Tibial nerve (tissue), 4 donors: ENCODE measurements around the gene BEAN1.

Experiments used
- CTCF ChIP-seq, 5 experiments: fragments of 200-600 bp in 3 of 5; fragments of 450-650 bp in 2 of 5; sonication (generic) in 3 of 5; IDR thresholded peaks; one replicate each; pipeline ENCODE4 v1.5.1; 2016 to 2019; ENCODE audit warnings: antibody characterized with exemption in 5 of 5, mild to moderate bottlenecking in 3 of 5, moderate library complexity in 2 of 5
- EP300 ChIP-seq, 2 donors: sonication (generic); formaldehyde crosslinking; IDR thresholded peaks; one replicate each; pipeline ENCODE4 v1.6.1; 2017; ENCODE audit warnings: antibody characterized with exemption in 2 of 2, mild to moderate bottlenecking in 1 of 2

GRCh38 chr16:66421891-66422290 is 5.2 kb upstream of the BEAN1 start:
- TF ChIP-seq CTCF (IDR thresholded peaks at IDR 0.05) (no peak), EP300 (IDR thresholded peaks at IDR 0.05) (no peak)
